ENCODE data around the gene MPZL3.

GRCh38 chr11:118186346-118187107, 65.6 kb downstream of the MPZL3 start:
- TF ChIP-seq CTCF (IDR thresholded peaks at IDR 0.05; ENCODE audit: poor library complexity, severe bottlenecking), result no peak
- TF ChIP-seq EZH2 (IDR thresholded peaks at IDR 0.05; ENCODE audit: borderline replicate concordance, insufficient read depth, low read length, poor library complexity, severe bottlenecking), result no peak
- no peak for TF ChIP-seq POLR2AphosphoS5 (IDR thresholded peaks at IDR 0.05)
- TF ChIP-seq MXI1 (conservative IDR thresholded peaks at IDR 0.05; ENCODE audit: poor library complexity, severe bottlenecking), result no peak
- no peak for TF ChIP-seq EP300 (conservative IDR thresholded peaks at IDR 0.05; ENCODE audit: poor library complexity, severe bottlenecking)
- no peak for TF ChIP-seq RAD21 (conservative IDR thresholded peaks at IDR 0.05)
- no peak for TF ChIP-seq TAF1 (IDR thresholded peaks at IDR 0.05; ENCODE audit: low read depth)
- TF ChIP-seq, protein P1, sequence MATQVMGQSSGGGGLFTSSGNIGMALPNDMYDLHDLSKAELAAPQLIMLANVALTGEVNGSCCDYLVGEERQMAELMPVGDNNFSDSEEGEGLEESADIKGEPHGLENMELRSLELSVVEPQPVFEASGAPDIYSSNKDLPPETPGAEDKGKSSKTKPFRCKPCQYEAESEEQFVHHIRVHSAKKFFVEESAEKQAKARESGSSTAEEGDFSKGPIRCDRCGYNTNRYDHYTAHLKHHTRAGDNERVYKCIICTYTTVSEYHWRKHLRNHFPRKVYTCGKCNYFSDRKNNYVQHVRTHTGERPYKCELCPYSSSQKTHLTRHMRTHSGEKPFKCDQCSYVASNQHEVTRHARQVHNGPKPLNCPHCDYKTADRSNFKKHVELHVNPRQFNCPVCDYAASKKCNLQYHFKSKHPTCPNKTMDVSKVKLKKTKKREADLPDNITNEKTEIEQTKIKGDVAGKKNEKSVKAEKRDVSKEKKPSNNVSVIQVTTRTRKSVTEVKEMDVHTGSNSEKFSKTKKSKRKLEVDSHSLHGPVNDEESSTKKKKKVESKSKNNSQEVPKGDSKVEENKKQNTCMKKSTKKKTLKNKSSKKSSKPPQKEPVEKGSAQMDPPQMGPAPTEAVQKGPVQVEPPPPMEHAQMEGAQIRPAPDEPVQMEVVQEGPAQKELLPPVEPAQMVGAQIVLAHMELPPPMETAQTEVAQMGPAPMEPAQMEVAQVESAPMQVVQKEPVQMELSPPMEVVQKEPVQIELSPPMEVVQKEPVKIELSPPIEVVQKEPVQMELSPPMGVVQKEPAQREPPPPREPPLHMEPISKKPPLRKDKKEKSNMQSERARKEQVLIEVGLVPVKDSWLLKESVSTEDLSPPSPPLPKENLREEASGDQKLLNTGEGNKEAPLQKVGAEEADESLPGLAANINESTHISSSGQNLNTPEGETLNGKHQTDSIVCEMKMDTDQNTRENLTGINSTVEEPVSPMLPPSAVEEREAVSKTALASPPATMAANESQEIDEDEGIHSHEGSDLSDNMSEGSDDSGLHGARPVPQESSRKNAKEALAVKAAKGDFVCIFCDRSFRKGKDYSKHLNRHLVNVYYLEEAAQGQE (IDR thresholded peaks at IDR 0.05; ENCODE audit: borderline replicate concordance), result no peak
- no peak for TF ChIP-seq SMC3 (conservative IDR thresholded peaks at IDR 0.05; ENCODE audit: poor library complexity)

Measured in neural cell (in vitro differentiated cells).